ENCODE data around the gene F11R.
A peak's percentile ranks its signal among the peaks of the same experiment; 100 is the strongest.
"Not testable (repeated sequence)": the region's sequence is repeated elsewhere in the genome, so short reads cannot be mapped to it uniquely, and the experiment has no call there.

Gene F11R

DNA sequence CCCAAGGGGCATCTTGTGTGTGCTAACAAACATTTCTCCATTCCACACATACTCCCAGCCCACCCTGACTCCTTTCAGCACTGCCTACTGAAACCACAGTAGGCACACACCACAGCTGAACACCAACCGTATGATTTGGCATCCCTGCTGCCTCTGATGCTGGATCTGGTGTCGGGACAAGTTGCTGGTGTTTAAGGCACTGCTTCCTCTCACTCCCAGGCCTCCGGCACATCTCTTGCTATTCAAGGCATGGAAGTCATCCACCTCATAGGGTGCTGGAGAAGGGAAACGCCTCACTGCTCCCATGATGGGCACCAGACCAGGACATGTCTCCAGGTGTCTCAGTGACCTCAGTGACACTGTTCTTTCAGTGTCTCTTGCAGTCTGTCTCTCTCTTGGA lies 64.0 kb downstream of the F11R start:
- in situ Hi-C loops (cut with MboI; ENCODE audit: low sequenced_read_pairs), result loop anchor here (10.0 kb wide), 1 partner anchor 232 kb away; no protein-coding TSS in a partner anchor

GRCh38 chr1:160954158-160955104 lies 66.5 kb downstream of the F11R start, which contains the start of gene ITLN2:
ITLN2 (minus strand) TSS chr1:160954809; CDS start chr1:160954741, 68 bp downstream.
- Histone ChIP-seq H3K36me3 (replicated peaks) (no peaks in the 10 kb centered on the region), H3K9me3 (no peaks in the 10 kb centered on the region), H3K4me3 (no peak within 1 kb of the TSS), H3K4me1 (peaks cover 5% of the 10 kb centered on the region), H3K27me3 (ENCODE audit: low read depth) (no peaks in the 10 kb centered on the region)
- in situ Hi-C loops (cut with MboI; ENCODE audit: low sequenced_read_pairs), result loop anchor here (10.0 kb wide), 1 partner anchor 230 kb away; no protein-coding TSS in a partner anchor
- peak; percentile 67 to 70 for DNase-seq (ENCODE audit: low spot score in 2 of 2)

More for the DNA sequence above, 64.0 kb downstream of the F11R start:
- H3K4me1 ChIP-seq, result no peaks in the 10 kb centered on the region
- DNase-seq (ENCODE audit: low spot score in 2 of 2), result no peak
- H3K4me3 ChIP-seq, result no peak overlapping the region
- H3K9me3 ChIP-seq, result no peaks in the 10 kb centered on the region
- no peaks in the 10 kb centered on the region for H3K36me3 ChIP-seq (replicated peaks)
- no peaks in the 10 kb centered on the region for H3K27me3 ChIP-seq (ENCODE audit: low read depth)

- H3K36me3 ChIP-seq (replicated peaks), result no peaks in the 10 kb centered on the region
- no peak for DNase-seq (ENCODE audit: low spot score in 2 of 2)
- no peaks in the 10 kb centered on the region for H3K9me3 ChIP-seq
- in situ Hi-C loops (cut with MboI; ENCODE audit: low sequenced_read_pairs), result loop anchor here (10.0 kb wide), 1 partner anchor 228 kb away; no protein-coding TSS in a partner anchor
- H3K4me3 ChIP-seq, result no peak overlapping the region
- peaks cover 8% of the 10 kb centered on the region for H3K4me1 ChIP-seq
- no peaks in the 10 kb centered on the region for H3K27me3 ChIP-seq (ENCODE audit: low read depth)
These were observed 67.9 kb downstream of the F11R start for GRCh38 chr1:160953030-160953429.

DNA sequence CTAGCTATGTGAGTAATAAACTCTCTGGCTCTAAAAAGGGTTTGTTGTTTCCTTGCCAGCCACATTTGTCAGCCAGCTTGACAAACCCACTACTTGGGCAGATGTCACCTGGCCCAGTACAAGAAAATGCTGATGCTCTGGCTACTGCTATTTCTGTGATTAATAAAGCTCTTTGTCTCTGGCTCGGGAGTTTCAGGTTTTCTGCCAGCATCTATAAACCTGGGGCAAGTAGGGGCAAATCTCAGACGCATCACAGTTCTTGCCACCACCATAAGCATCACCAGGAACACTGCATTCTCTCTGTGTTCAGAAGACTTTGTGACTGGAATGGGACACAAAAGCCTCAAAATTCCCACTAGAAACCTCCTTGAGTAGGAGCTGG lies 68.8 kb downstream of the F11R start:
- Histone ChIP-seq H3K27me3 (ENCODE audit: low read depth) (no peaks in the 10 kb centered on the region), H3K36me3 (replicated peaks) (no peaks in the 10 kb centered on the region), H3K4me3 (no peak overlapping the region), H3K9me3 (no peaks in the 10 kb centered on the region), H3K4me1 (peaks cover 8% of the 10 kb centered on the region)
- DNase-seq (ENCODE audit: low spot score in 2 of 2), result no peak
- in situ Hi-C loops (cut with MboI; ENCODE audit: low sequenced_read_pairs), result loop anchor here (10.0 kb wide), 1 partner anchor 227 kb away; no protein-coding TSS in a partner anchor

DNA sequence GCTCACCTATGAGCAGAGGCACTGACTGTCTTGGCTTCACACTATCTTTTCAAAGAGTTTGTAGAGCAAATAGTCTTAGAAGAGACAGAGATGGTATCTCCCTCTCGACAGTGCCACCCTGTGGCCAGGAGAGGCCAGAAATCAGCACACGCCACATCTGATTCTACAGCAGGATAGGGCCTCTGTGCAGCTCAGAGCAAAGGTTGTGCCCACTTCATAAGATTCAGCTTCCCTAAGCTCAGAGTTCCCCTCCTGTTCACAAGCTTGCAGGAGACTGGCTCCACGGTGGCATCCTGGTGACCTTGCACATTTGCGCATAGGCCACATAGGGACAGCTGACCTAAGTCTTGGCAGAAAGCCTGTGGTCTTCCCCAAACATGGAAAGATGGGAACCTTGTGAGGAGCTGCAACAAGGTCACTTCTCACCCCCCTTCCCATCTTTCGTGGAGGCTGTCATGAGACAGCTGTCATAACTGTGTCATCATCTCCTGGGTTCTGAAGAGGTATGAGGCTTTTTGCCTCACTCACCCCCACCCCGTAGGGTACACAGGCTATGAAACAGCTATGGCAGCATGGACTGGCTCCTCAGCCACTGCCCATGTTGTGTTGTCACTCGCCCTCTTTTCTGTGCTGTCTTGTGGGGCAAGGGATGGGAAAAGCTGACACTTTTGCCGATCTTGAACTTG lies 69.4 kb downstream of the F11R start:
- no peaks in the 10 kb centered on the region for H3K9me3 ChIP-seq
- DNase-seq (ENCODE audit: low spot score in 2 of 2), result peak; percentile 65 to 79
- H3K4me1 ChIP-seq, result peaks cover 8% of the 10 kb centered on the region
- H3K36me3 ChIP-seq (replicated peaks), result no peaks in the 10 kb centered on the region
- H3K4me3 ChIP-seq, result no peak overlapping the region
- in situ Hi-C loops (cut with MboI; ENCODE audit: low sequenced_read_pairs), result loop anchor here (10.0 kb wide), 1 partner anchor 227 kb away; no protein-coding TSS in a partner anchor
- no peaks in the 10 kb centered on the region for H3K27me3 ChIP-seq (ENCODE audit: low read depth)

GRCh38 chr1:160950657-160951056 lies 70.3 kb downstream of the F11R start:
- Histone ChIP-seq H3K4me3 (no peak overlapping the region), H3K36me3 (replicated peaks) (no peaks in the 10 kb centered on the region), H3K4me1 (peaks cover 8% of the 10 kb centered on the region), H3K9me3 (no peaks in the 10 kb centered on the region), H3K27me3 (ENCODE audit: low read depth) (no peaks in the 10 kb centered on the region)
- DNase-seq (ENCODE audit: low spot score in 2 of 2), result no peak
- in situ Hi-C loops (cut with MboI; ENCODE audit: low sequenced_read_pairs), result loop anchor here (10.0 kb wide), 1 partner anchor 226 kb away; no protein-coding TSS in a partner anchor

DNA sequence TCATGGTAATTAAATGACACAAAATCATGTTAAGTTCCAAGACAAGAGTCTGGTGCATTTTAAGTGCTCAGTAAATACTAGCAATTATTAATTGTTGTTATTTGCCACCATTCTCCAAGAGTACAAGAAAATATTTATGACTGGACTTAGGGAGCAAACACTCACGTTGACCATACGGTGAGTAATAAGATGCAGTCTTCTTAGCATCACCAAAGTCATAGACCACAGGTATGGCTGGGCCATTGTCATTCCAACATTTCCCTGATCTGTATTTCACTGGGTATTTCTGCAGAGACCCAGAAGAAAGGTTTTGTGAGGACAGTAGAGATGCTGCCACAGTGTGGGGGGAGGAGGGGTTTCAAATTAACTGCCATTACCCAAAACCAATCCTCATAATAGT lies 71.1 kb downstream of the F11R start:
- Histone ChIP-seq H3K9me3 (no peaks in the 10 kb centered on the region), H3K4me1 (peaks cover 8% of the 10 kb centered on the region), H3K27me3 (ENCODE audit: low read depth) (no peaks in the 10 kb centered on the region), H3K36me3 (replicated peaks) (no peaks in the 10 kb centered on the region), H3K4me3 (no peak overlapping the region)
- DNase-seq (ENCODE audit: low spot score in 2 of 2), result no peak
- in situ Hi-C loops (cut with MboI; ENCODE audit: low sequenced_read_pairs), result loop anchor here (10.0 kb wide), 1 partner anchor 225 kb away; no protein-coding TSS in a partner anchor

DNA sequence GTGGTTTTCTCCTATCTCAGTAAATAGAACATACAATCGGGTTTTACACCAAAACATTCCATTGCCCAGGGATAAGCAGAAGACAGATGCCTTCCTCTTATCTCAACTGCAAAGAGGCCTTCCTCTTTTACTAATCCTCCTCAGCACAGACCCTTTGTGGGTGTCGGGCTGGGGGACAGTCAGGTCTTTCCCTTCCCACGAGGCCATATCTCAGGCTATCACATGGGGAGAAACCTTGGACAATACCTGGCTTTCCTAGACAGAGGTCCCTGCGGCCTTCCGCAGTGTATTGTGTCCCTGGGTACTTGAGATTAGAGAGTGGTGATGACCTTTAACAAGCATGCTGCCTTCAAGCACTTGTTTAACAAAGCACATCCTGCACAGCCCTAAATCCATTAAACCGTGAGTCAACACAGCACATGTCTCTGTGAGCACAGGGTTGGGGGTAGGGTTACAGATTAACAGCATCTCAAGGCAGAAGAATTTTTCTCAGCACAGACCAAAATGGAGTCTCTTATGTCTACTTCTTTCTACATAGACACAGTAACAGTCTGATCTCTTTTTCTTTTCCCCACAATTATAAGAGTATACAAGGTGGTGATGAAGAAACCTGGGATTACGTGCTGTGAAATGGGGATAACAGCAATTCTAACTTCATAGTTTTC lies 71.6 kb downstream of the F11R start:
- H3K36me3 ChIP-seq (replicated peaks); H3K9me3 ChIP-seq; H3K27me3 ChIP-seq (ENCODE audit: low read depth); H3K4me1 ChIP-seq; in situ Hi-C loops (cut with MboI; ENCODE audit: low sequenced_read_pairs); H3K4me3 ChIP-seq: not testable (repeated sequence)
- DNase-seq (ENCODE audit: low spot score in 2 of 2), result peak in 1 of 2 experiments; percentile 52

- H3K27me3 ChIP-seq (ENCODE audit: low read depth); H3K4me1 ChIP-seq; in situ Hi-C loops (cut with MboI; ENCODE audit: low sequenced_read_pairs); H3K36me3 ChIP-seq (replicated peaks); H3K4me3 ChIP-seq; DNase-seq (ENCODE audit: low spot score in 2 of 2); H3K9me3 ChIP-seq: not testable (repeated sequence)
These were observed 73.7 kb downstream of the F11R start for GRCh38 chr1:160947174-160947759.

DNA sequence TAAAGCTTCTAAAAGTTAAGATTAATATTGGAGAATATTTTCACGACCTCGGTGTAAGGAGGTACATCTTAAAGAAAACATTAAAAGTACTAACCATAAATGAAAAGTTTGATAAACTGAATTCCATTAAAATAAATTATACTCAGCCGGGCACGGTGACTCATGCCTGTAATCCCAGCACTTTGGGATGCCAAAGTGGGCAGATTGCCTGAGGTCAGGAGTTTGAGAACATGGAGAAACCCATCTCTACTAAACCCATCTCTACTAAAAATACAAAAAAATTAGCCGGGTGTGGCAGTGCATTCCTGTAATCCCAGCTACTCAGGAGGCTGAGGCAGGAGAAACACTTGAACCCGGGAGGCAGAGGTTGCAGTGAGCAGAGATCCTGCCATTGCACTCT lies 75.1 kb downstream of the F11R start:
- in situ Hi-C loops (cut with MboI; ENCODE audit: low sequenced_read_pairs), result not testable (repeated sequence)

More for the DNA sequence above, 75.1 kb downstream of the F11R start:
- H3K4me3 ChIP-seq; H3K36me3 ChIP-seq (replicated peaks); H3K4me1 ChIP-seq; H3K9me3 ChIP-seq; DNase-seq (ENCODE audit: low spot score in 2 of 2); H3K27me3 ChIP-seq (ENCODE audit: low read depth): not testable (repeated sequence)

All from HAP-1 (cell line).